OCI-LY1 (cell line): ENCODE results near the gene BAIAP2.

ENCODE experiments used
- EZH2 ChIP-seq: fragments of 200-600 bp; sonication (generic), shearing (Covaris generic); IDR thresholded peaks from 2 replicates; pipeline ENCODE4 v1.8.0; 2017; ENCODE audit warnings: borderline replicate concordance, mixed run types, mild to moderate bottlenecking, antibody characterized with exemption, low read length, moderate library complexity, mixed read lengths
- TF ChIP-seq, protein P1 (sequence below): fragments of 200-600 bp; sonication (generic), shearing (Covaris generic); IDR thresholded peaks from 2 replicates; pipeline ENCODE4 v1.5.1; 2017; ENCODE audit warnings: mild to moderate bottlenecking, antibody characterized with exemption, low read length, moderate library complexity, mixed read lengths

DNA sequence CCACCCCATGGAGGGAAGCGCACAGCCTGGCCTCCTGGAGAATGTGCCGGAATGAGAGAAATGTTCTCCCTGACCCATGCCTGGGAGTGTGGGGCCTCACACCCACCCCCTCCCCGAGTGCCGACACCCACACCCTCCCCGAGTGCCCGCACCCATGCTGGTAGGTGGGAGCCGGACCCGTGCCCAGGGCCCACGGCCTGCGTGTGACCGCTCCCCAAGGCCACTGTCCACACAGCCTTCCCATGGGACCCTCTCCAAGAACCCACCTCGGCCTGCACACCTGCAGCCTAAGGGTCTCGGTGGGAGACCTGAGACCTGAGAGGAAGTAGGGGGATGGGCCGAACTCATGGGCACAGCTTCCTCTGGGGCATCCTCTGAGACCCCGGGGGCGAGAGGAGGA is 127.0 kb downstream of the BAIAP2 start:
- TF ChIP-seq EZH2 = no peak
- TF ChIP-seq, protein P1, sequence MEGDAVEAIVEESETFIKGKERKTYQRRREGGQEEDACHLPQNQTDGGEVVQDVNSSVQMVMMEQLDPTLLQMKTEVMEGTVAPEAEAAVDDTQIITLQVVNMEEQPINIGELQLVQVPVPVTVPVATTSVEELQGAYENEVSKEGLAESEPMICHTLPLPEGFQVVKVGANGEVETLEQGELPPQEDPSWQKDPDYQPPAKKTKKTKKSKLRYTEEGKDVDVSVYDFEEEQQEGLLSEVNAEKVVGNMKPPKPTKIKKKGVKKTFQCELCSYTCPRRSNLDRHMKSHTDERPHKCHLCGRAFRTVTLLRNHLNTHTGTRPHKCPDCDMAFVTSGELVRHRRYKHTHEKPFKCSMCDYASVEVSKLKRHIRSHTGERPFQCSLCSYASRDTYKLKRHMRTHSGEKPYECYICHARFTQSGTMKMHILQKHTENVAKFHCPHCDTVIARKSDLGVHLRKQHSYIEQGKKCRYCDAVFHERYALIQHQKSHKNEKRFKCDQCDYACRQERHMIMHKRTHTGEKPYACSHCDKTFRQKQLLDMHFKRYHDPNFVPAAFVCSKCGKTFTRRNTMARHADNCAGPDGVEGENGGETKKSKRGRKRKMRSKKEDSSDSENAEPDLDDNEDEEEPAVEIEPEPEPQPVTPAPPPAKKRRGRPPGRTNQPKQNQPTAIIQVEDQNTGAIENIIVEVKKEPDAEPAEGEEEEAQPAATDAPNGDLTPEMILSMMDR = no peak
